Measurements from ENCODE around the gene POFUT2. TPM values are rescaled to one million over a fixed set of nuclear protein-coding genes. Genes with fewer than 3 reads are reported as not detected.

Gene POFUT2
- total RNA-seq, 1 donor from 2014 or later, result 39.4 TPM

GRCh38 chr21:45294509-45295291 is 7.0 kb upstream of the POFUT2 start:
- Histone ChIP-seq H3K36me3 (no peaks in the 10 kb centered on the region), H3K27me3 (no peaks in the 10 kb centered on the region), H3K4me3 (peak overlapping the region in 1 of 2 donors; percentile 15), H3K4me1 (peaks cover 21 to 30% of the 10 kb centered on the region in 2 donors), H3K9me3 (no peaks in the 10 kb centered on the region), H3K27ac (peak overlapping the region; percentile 78 to 99)
- DNase-seq (ENCODE audit: low spot score in 2 of 2), result peak; percentile 68 to 97
- intact Hi-C loops (cut with DNase I), result loop anchor here (1.0 to 5.0 kb wide), 4 partner anchors 25 to 422 kb away; partner anchors contain the start of gene PTTG1IP
- TF ChIP-seq, protein P1, sequence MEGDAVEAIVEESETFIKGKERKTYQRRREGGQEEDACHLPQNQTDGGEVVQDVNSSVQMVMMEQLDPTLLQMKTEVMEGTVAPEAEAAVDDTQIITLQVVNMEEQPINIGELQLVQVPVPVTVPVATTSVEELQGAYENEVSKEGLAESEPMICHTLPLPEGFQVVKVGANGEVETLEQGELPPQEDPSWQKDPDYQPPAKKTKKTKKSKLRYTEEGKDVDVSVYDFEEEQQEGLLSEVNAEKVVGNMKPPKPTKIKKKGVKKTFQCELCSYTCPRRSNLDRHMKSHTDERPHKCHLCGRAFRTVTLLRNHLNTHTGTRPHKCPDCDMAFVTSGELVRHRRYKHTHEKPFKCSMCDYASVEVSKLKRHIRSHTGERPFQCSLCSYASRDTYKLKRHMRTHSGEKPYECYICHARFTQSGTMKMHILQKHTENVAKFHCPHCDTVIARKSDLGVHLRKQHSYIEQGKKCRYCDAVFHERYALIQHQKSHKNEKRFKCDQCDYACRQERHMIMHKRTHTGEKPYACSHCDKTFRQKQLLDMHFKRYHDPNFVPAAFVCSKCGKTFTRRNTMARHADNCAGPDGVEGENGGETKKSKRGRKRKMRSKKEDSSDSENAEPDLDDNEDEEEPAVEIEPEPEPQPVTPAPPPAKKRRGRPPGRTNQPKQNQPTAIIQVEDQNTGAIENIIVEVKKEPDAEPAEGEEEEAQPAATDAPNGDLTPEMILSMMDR (IDR thresholded peaks at IDR 0.05), result no peak

- Histone ChIP-seq H3K4me3 (peak overlapping the region in 1 of 2 donors; percentile 15), H3K9me3 (no peaks in the 10 kb centered on the region), H3K36me3 (no peaks in the 10 kb centered on the region), H3K4me1 (peaks cover 21 to 30% of the 10 kb centered on the region in 2 donors), H3K27me3 (no peaks in the 10 kb centered on the region), H3K27ac (peak overlapping the region; percentile 78 to 99)
- DNase-seq (ENCODE audit: low spot score in 2 of 2), result peak in 1 of 2 donors; percentile 73
- TF ChIP-seq, protein P1 (IDR thresholded peaks at IDR 0.05), result no peak
- intact Hi-C loops (cut with DNase I), result loop anchor here (1.0 to 5.0 kb wide), 4 partner anchors 25 to 422 kb away; partner anchors contain the start of gene PTTG1IP
Observed at GRCh38 chr21:45293726-45294401, 6.2 kb upstream of the POFUT2 start.

- peak in 1 of 2 donors; percentile 80 for DNase-seq (ENCODE audit: low spot score in 2 of 2)
- H3K27ac ChIP-seq, result peak overlapping the region; percentile 78 to 99
- H3K27me3 ChIP-seq, result no peaks in the 10 kb centered on the region
- TF ChIP-seq, protein P1 (IDR thresholded peaks at IDR 0.05), result peak in 1 of 3 experiments; percentile 6
- no peaks in the 10 kb centered on the region for H3K36me3 ChIP-seq
- H3K4me3 ChIP-seq, result no peak overlapping the region
- intact Hi-C loops (cut with DNase I), result loop anchor here (5.0 kb wide), 1 partner anchor 421 kb away; the partner anchor contains the start of gene PTTG1IP
- peaks cover 26 to 36% of the 10 kb centered on the region in 2 donors for H3K4me1 ChIP-seq
- H3K9me3 ChIP-seq, result no peaks in the 10 kb centered on the region
Observed at GRCh38 chr21:45293220-45293725, 5.6 kb upstream of the POFUT2 start.

DNA sequence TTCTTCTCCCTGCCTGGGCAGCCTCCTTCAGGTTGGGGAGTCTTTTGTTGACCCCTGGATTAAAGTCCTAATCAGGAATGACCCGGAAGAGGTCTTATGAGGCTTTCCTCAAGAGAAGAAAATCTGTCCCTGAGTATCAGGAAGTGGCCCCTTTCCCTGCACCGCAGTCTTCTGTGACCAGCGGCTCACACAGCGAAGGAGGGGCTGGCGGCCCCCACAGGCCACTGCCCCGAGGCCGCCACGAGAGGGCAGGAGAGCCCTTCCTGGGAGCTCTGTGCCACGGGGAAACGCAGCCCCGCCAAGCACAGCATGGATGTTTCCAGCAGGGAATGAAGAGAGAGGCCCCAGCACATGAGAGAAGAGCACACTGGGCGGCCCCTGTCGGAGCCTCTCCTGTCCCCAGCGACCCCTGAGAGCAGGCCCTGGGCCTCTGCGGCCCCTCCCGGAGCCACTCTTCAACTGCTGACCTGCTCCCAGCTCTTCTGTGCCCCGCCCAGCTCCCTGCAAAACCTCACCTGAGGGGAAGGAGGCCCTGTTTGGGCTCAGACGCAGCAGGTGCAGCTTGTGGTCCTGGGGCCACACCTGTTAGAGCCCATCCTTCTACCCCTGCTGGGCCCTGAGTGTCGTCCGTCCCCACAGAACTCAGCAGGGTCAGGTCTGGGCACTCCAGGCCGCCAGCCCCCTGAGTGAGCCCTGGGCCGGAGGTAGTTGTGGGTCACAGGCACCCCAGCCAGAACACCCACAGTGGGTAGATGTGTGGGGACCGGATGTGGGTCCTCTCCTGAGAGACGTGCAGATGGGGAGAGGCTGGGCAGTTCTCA is 4.9 kb upstream of the POFUT2 start:
- Histone ChIP-seq H3K9me3 (no peaks in the 10 kb centered on the region), H3K4me3 (no peak overlapping the region), H3K27me3 (no peaks in the 10 kb centered on the region), H3K27ac (peak overlapping the region; percentile 78 to 99), H3K4me1 (peaks cover 27 to 36% of the 10 kb centered on the region in 2 donors), H3K36me3 (no peaks in the 10 kb centered on the region)
- intact Hi-C loops (cut with DNase I), result loop anchor here (1.0 to 5.0 kb wide), 3 partner anchors 112 to 420 kb away; partner anchors contain the start of gene PTTG1IP
- TF ChIP-seq, protein P1 (IDR thresholded peaks at IDR 0.05), result peak; percentile 97 to 99 (median 98)
- DNase-seq (ENCODE audit: low spot score in 2 of 2), result peak; percentile 41 to 94

Data from ascending aorta (tissue), 2 donors.